ENCODE results near the gene PTEN.
"Not testable (repeated sequence)": the region's sequence is repeated elsewhere in the genome, so short reads cannot be mapped to it uniquely, and the experiment has no call there.

PTEN gene

DNA sequence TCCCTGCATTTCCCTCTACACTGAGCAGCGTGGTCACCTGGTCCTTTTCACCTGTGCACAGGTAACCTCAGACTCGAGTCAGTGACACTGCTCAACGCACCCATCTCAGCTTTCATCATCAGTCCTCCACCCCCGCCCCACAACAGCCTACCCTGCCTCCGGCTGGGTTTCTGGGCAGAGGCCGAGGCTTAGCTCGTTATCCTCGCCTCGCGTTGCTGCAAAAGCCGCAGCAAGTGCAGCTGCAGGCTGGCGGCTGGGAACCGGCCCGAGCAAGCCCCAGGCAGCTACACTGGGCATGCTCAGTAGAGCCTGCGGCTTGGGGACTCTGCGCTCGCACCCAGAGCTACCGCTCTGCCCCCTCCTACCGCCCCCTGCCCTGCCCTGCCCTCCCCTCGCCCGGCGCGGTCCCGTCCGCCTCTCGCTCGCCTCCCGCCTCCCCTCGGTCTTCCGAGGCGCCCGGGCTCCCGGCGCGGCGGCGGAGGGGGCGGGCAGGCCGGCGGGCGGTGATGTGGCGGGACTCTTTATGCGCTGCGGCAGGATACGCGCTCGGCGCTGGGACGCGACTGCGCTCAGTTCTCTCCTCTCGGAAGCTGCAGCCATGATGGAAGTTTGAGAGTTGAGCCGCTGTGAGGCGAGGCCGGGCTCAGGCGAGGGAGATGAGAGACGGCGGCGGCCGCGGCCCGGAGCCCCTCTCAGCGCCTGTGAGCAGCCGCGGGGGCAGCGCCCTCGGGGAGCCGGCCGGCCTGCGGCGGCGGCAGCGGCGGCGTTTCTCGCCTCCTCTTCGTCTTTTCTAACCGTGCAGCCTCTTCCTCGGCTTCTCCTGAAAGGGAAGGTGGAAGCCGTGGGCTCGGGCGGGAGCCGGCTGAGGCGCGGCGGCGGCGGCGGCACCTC lies at the start of gene PTEN, which contains the start of gene KLLN:
Gene PTEN (plus strand): TSS at position 573 of the 891 bp plus-strand sequence. CDS start 845 bp downstream, outside the sequence.
Gene KLLN (minus strand): TSS at position 481 of the 891 bp plus-strand sequence. CDS start 1,046 bp downstream, outside the sequence.
- Mint-ChIP-seq H3K9me3 (no peaks in the 10 kb centered on the region), H3K4me1 (ENCODE audit: low read depth) (peaks cover 54% of the 10 kb centered on the region), H3K27me3 (no peaks in the 10 kb centered on the region), H3K36me3 (ENCODE audit: low read depth) (peaks cover 38% of the 10 kb centered on the region), H3K4me3 (peak within 1 kb of the TSS; percentile 96), H3K27ac (peak within 1 kb of the TSS; percentile 97)
- DNase-seq = peak; percentile 90

DNA sequence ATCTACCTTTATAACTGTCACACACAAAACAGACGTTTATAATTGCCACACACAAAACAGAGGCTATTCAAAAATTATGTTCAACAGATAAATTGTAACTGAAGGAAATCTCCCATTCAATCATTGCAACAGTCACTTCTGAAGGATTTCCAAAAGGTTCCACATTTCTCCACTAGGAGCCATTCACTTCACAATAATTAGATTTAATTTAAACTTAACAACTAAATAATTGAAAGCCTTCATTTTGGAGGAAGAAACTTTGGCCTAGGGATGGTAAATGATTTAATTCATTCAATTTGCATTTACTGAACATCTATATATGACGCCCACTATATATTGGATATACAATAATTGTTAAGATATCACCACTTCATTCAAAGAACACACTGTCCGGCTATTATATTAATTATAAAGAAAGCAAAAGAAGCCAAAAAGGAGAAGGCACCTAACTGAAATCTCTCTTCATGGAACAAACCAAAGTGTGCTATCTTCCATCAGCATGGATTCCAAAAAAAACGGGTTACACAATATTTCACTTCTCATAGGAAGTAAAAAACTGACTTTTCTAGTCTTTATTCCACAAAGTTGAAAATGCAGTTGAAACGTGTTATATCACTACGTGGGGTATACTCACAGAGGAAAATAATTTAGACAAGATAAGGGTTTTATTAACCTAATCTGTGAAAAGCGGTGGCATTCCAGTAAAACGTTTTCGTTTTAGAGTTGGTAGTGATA lies 47.1 kb upstream of the PTEN start:
- DNase-seq = no peak
- peaks cover 63% of the 10 kb centered on the region for H3K36me3 Mint-ChIP-seq (ENCODE audit: low read depth)
- no peaks in the 10 kb centered on the region for H3K27me3 Mint-ChIP-seq
- peak overlapping the region; percentile 97 for H3K4me3 Mint-ChIP-seq
- H3K9me3 Mint-ChIP-seq = no peaks in the 10 kb centered on the region
- H3K27ac Mint-ChIP-seq = peak overlapping the region; percentile 99
- H3K4me1 Mint-ChIP-seq (ENCODE audit: low read depth) = peaks cover 40% of the 10 kb centered on the region

DNA sequence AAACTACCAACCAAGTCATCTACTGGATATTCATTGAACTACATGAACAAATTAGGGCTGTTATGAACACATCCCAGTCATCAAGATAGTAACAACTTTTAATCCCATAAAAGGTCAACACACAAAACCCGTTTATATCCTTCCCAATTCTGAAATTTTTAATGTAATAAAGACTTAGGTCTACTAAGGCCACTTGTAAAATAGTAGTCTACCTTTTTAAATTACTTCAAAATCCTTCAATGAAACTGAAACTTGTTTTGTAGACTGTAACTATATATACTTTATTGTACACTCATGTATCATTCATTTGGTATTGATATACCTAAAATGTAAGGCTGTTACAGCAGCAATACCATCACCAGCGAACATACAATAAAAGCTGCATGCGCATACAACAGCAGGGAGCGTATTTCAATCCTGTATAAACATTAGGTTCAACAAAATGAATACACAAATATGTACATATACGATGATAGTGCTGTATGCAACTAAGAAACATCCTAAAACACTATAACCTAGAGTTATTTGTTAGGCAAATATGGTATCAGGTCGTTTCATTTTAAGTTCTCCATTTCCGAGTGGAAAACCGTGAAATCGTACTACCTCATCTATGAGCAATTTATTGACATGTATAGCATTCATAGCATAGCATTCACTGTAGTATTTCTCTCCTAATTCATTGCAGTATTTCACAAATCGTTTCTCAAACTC lies 46.4 kb upstream of the PTEN start:
- DNase-seq = no peak
- Mint-ChIP-seq H3K27me3 (no peaks in the 10 kb centered on the region), H3K4me1 (ENCODE audit: low read depth) (peaks cover 38% of the 10 kb centered on the region), H3K9me3 (no peaks in the 10 kb centered on the region), H3K4me3 (peak overlapping the region; percentile 97), H3K27ac (peak overlapping the region; percentile 99), H3K36me3 (ENCODE audit: low read depth) (peaks cover 56% of the 10 kb centered on the region)

DNA sequence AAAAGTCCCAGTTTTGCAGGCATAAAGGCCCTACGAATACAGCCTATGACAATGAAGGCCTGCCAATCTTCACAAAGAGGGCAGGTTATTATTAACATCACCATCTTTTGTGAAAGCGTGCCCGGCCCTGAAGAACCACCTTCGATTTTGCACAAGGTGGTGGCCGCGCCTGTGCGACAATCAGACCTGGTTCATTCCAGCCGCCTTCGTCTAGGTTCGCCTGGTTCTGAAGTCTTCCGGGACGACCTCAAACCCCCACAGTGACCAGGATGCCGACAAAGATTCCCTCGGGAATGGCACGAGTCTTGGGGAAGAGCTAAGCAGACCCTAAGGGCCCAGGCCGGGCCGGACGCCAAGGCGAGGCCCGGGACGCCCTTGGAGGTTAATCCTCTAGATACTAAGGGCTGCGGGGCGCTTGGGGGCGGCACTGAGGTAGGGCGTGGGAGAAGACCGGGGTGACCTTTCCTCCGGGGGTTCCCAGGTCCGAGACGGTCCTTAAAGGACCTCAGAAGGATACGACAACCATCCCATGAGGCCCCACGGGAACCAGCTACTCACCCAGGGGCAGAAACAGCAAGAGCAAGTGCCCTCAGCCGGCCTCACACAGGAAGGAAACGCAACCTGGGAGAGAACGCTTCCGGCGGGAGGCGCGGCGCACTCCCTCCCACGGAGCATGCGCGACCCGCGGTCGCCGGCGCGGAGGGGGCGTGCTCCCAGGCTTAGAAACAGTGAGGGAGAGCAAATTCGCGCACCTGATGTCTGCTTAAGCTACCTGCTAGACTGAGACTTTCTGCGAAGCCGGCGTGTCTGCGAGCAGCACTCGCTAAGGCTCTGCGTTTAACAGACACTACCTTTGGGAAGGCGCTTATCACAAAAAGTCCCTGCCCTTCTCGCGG lies 45.6 kb upstream of the PTEN start, which contains the start of gene ATAD1:
Gene ATAD1 (minus strand): TSS at position 618 of the 896 bp plus-strand sequence. CDS start 3,627 bp downstream, outside the sequence.
- Mint-ChIP-seq H3K27ac (peak within 1 kb of the TSS; percentile 99), H3K4me1 (ENCODE audit: low read depth) (peaks cover 38% of the 10 kb centered on the region), H3K4me3 (peak within 1 kb of the TSS; percentile 97), H3K27me3 (no peaks in the 10 kb centered on the region), H3K36me3 (ENCODE audit: low read depth) (peaks cover 50% of the 10 kb centered on the region), H3K9me3 (no peaks in the 10 kb centered on the region)
- DNase-seq = peak; percentile 92

DNA sequence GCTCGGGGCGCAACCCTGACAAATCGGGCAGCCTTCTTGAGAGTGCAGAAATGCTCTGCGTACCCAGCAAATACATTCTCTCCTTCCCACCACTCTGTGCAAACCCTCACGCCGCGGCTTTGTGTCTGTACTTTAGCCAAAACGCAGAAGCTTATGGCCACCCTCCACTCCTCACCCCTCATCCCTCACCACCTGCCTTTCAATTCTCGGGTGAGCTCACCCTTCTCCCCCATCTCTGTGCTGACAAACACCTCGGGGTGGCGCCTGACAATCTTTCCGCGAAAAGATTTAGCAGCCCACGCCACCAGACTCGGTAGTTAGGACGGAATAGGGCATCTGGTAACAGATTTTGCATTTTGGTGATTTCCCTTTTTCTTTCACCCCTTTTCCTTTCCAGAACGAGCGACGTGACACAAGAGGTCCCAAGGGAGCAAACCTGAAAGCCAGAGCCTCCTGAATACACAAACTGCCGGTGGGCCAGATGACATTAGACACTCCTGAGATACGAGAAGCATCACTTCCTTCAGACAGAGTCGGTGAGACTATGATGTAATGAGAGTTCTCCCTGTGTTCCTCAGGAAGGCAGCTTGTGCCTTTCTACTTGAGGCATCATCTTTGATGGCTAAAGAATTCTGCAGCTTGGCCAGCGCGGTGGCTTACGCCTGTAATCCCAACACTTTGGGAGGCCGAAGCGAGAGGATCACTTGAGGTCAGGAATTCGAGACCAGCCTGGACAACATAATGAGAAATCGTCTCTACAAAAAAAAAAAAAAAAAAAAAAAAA lies 44.7 kb upstream of the PTEN start:
- peaks cover 37% of the 10 kb centered on the region for H3K4me1 Mint-ChIP-seq (ENCODE audit: low read depth)
- H3K9me3 Mint-ChIP-seq = no peaks in the 10 kb centered on the region
- no peaks in the 10 kb centered on the region for H3K27me3 Mint-ChIP-seq
- peak overlapping the region; percentile 99 for H3K27ac Mint-ChIP-seq
- H3K4me3 Mint-ChIP-seq = peak overlapping the region; percentile 97
- H3K36me3 Mint-ChIP-seq (ENCODE audit: low read depth) = peaks cover 43% of the 10 kb centered on the region
- DNase-seq = peak; percentile 79

DNA sequence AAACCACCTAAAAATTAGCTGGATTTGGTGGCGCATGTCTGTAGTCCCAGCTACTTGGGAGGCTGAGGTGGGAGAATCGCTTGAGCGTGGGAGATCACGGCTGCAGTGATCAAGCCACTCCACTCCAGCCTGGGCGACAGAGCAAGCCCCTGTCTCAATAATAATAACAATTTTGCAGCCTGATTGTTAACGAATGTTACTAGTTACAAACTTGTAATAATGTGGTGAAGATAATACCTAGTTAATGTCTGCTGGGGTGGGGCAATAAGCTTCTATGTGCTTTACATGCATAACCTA lies 44.2 kb upstream of the PTEN start:
- H3K36me3 Mint-ChIP-seq (ENCODE audit: low read depth) = peaks cover 38% of the 10 kb centered on the region
- no peak for DNase-seq
- no peaks in the 10 kb centered on the region for H3K9me3 Mint-ChIP-seq
- H3K27ac Mint-ChIP-seq = no peak overlapping the region
- H3K4me3 Mint-ChIP-seq = no peak overlapping the region
- peaks cover 35% of the 10 kb centered on the region for H3K4me1 Mint-ChIP-seq (ENCODE audit: low read depth)
- no peaks in the 10 kb centered on the region for H3K27me3 Mint-ChIP-seq

DNA sequence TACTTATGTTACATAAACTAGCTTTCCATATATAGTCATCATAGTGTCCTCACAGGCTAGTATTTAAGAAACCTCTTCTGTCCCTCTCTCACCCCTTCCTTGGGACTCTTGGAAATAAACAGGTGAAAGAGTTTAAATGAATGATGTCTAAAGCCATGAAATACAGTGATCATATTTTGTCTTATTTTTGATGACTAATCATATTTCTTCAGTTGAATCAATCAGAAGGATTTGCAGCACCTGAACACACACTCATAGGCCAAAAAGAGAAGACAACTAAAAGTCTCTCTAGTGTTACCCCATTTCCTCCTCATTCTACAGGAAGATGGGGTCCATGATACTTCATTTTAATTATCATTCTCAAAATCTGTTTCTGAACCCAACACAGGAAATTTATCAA lies 36.8 kb upstream of the PTEN start:
- Mint-ChIP-seq H3K9me3 (peaks cover 3% of the 10 kb centered on the region), H3K27me3 (no peaks in the 10 kb centered on the region), H3K27ac (no peak overlapping the region), H3K36me3 (ENCODE audit: low read depth) (no peaks in the 10 kb centered on the region), H3K4me3 (no peak overlapping the region), H3K4me1 (ENCODE audit: low read depth) (peaks cover 45% of the 10 kb centered on the region)
- DNase-seq = no peak

DNA sequence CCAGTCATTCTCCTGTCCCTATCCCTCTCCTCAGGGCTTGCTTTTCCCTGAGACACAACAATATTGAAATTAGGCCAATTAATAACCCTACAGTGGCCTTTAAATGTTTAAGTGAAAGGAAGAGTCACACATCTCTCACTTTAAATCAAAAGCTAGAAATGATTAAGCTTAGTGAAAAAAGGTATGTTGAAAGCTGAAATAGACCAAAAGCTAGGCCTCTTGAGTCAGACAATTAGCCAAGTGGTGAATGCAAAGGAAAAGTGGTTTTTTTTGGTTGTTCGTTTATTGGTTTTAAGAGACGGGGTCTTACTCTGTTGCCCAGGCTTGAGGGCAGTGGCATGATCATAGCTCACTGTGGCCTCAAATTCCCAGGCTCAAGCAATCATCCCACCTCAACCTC lies 35.7 kb upstream of the PTEN start:
- Mint-ChIP-seq H3K4me3 (no peak overlapping the region), H3K9me3 (peaks cover 3% of the 10 kb centered on the region), H3K4me1 (ENCODE audit: low read depth) (peaks cover 45% of the 10 kb centered on the region), H3K36me3 (ENCODE audit: low read depth) (no peaks in the 10 kb centered on the region), H3K27me3 (no peaks in the 10 kb centered on the region), H3K27ac (no peak overlapping the region)
- no peak for DNase-seq

DNA sequence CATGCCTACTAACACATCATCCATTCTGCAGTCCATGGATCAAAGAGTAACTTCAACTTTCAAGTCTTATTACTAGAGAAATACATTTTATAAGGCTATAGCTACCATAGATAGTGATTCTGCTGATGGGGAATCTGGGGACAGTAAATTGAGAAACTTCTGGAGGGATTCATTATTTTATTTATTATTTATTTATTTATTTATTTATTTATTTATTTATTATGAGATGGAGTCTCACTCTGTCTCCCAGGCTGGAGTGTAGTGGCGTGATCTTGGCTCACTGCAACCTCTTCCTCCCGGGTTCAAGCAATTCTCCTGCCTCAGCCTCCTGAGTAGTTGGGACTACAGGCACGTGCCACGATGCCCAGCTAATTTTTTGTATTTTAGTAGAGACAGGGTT lies 34.4 kb upstream of the PTEN start:
- not testable (repeated sequence) for H3K27me3 Mint-ChIP-seq; H3K36me3 Mint-ChIP-seq (ENCODE audit: low read depth); H3K9me3 Mint-ChIP-seq; DNase-seq; H3K4me3 Mint-ChIP-seq
- peak overlapping the region; percentile 38 for H3K27ac Mint-ChIP-seq
- H3K4me1 Mint-ChIP-seq (ENCODE audit: low read depth) = peaks cover 45% of the 10 kb centered on the region

DNA sequence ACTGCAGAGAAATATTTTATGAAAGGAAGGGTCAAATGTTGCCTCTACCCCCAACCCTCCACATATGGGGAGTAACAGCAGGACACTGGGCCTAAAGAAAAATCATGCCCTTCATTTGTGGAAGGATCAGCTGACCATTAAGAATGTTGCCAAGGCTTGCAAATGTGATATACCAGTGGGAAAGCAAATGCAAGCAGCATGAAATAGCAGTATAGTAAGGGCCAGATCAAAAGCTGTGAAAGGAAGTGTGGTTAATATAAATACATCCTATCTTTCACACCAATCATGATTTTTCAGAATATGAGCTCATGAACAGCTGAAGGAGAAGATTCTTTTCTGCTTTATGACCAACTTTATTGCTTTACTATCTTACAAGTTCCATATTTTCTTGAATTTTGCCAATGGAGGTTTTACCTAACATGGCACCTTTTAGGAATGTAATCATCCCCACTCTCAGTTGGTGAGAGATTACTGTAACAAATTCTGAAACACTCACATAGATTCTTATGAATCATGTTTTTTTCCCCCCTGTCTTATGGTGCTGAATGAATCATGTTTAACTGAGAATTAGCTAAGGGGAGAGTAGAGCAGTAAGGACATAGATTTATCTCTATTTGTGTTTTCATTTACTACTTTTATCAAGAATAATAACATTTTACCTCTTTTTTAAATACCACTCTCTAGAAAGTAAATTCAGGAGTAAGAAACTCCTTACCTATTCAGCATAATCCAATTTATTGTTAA lies 33.3 kb upstream of the PTEN start:
- H3K9me3 Mint-ChIP-seq = peaks cover 3% of the 10 kb centered on the region
- no peak overlapping the region for H3K4me3 Mint-ChIP-seq
- peaks cover 45% of the 10 kb centered on the region for H3K4me1 Mint-ChIP-seq (ENCODE audit: low read depth)
- H3K27me3 Mint-ChIP-seq = no peaks in the 10 kb centered on the region
- H3K36me3 Mint-ChIP-seq (ENCODE audit: low read depth) = no peaks in the 10 kb centered on the region
- peak overlapping the region; percentile 44 for H3K27ac Mint-ChIP-seq
- no peak for DNase-seq

DNA sequence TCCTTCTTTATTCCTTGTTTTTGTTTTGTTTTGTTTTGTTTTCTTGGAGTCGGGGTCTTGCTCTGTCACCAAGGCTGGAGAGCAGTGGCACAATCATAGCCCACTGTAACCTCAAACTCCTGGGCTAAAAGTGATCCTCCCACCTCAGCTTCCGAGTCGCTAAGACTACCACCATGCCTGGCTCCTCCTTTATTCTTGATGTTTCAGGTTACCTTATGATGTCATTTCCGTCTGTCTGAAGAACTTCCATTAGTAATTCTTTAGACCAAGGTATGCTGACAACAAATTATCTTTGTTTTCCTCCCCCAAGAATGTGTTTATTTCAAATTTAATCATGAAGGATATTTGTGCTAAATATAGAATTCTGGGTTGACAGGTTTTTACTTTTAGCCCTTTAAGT lies 27.3 kb upstream of the PTEN start:
- Mint-ChIP-seq H3K27ac (no peak overlapping the region), H3K9me3 (no peaks in the 10 kb centered on the region), H3K27me3 (no peaks in the 10 kb centered on the region), H3K36me3 (ENCODE audit: low read depth) (no peaks in the 10 kb centered on the region), H3K4me1 (ENCODE audit: low read depth) (peaks cover 3% of the 10 kb centered on the region), H3K4me3 (no peak overlapping the region)
- no peak for DNase-seq

DNA sequence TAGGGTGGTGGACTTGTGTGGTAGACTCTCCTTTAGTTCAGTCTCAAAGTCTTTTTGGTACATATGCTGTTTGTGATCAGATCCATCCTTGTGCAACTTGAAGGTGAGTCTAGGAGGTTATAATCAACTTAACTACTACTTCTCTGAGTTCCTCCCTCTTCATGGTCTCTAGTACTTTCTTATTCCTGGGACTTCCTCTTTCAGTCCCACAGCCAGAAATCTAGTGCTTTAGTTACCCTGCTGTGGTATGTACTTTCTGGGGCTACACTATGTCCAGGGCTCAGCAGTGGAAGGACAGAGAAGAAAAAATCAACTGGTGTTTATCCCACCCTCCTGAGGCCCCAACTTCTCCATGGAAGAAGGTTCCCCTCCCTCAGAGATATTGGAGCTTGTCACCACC lies 26.0 kb upstream of the PTEN start:
- H3K9me3 Mint-ChIP-seq = no peaks in the 10 kb centered on the region
- DNase-seq = no peak
- peaks cover 2% of the 10 kb centered on the region for H3K4me1 Mint-ChIP-seq (ENCODE audit: low read depth)
- H3K27me3 Mint-ChIP-seq = no peaks in the 10 kb centered on the region
- H3K4me3 Mint-ChIP-seq = no peak overlapping the region
- H3K27ac Mint-ChIP-seq = no peak overlapping the region
- no peaks in the 10 kb centered on the region for H3K36me3 Mint-ChIP-seq (ENCODE audit: low read depth)

DNA sequence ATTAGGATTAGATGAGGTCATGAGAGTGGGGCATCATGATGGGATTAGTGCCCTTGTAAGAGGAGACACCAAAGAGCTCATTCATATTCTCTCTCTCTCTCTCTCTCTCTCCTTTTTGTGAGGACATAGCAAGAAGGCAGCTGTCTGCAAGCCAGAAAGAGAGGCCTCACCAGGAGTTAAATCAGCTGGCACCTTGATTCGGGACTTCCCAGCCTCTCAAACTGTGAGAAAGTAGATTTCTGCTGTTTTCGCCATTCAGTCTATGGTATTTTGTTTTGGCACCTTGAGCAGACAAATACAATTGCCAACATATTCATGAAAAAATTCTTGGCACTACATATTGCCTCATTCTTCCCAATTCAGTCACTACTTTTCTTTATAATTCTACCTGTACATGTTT lies 24.8 kb upstream of the PTEN start:
- H3K4me1 Mint-ChIP-seq (ENCODE audit: low read depth) = peaks cover 2% of the 10 kb centered on the region
- no peaks in the 10 kb centered on the region for H3K27me3 Mint-ChIP-seq
- H3K9me3 Mint-ChIP-seq = no peaks in the 10 kb centered on the region
- no peak overlapping the region for H3K27ac Mint-ChIP-seq
- no peak overlapping the region for H3K4me3 Mint-ChIP-seq
- no peaks in the 10 kb centered on the region for H3K36me3 Mint-ChIP-seq (ENCODE audit: low read depth)
- no peak for DNase-seq
